HG03460 (cell line): ENCODE results near the gene OFD1.

ENCODE experiments used
- ATAC-seq: cut with Tn5 transposase; IDR thresholded peaks from one replicate; pipeline ENCODE4 v1.9.1; 2021; ENCODE audit not compliant: unreplicated experiment

OFD1 gene

DNA sequence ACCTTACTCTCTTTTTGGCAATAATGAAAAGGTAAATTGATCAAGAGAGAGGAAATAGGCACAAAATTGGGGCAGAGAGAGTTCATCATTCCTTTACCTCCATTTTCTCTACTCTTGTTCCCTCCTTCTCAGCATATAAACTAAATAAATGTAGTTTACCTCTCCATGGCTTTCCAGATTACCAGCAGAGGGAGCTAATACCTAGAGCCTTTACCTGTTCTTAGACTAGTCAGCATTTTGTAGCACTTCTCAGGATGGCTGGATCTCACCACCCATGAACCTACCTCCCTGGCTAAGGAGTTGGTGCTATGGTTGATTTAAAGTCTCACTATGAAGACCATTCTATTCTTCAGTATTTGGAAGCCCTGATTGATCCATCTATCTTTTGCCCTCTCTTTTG lies 15.7 kb downstream of the OFD1 start:
- ATAC-seq, result no peak

DNA sequence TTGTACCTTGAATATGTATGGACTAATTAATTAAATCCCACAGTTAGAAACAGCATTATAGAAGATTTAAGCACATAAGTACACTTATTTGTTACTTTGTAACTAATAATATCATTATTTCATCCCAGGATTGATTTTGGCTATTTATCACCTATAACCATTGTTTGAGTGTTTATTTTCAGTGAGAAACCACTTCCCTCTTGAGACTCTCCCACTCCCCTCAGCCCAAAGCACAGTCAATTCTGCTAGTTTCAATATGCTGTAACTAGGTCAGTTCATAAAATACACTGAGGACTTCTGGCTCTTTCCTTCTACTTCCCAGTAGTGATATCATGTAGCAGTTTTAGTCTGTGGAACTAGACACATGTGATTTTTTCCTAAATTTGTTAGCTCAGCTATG lies 16.3 kb downstream of the OFD1 start:
- no peak for ATAC-seq

DNA sequence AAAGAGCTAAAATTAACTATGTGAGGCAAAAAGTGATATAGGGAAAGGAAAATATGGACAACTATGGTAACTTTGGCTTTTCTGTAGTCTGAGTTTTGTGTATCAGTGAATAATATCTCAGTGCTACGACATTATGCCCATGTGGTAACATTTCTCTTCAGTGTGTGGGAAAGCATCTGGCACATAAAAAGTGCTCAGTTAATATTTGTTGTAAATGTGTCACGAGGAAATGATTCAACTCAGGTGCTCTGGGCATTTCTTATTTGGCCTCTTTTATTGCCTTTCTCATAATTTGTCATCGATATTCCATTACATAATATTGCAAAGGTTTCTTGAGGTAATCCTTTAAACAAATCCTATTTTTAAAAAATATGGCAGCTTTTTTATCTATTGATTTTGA lies 17.6 kb downstream of the OFD1 start:
- ATAC-seq, result no peak

- peak; percentile 57 for ATAC-seq
These were observed 18.1 kb downstream of the OFD1 start for GRCh38 chrX:13752646-13753045.

DNA sequence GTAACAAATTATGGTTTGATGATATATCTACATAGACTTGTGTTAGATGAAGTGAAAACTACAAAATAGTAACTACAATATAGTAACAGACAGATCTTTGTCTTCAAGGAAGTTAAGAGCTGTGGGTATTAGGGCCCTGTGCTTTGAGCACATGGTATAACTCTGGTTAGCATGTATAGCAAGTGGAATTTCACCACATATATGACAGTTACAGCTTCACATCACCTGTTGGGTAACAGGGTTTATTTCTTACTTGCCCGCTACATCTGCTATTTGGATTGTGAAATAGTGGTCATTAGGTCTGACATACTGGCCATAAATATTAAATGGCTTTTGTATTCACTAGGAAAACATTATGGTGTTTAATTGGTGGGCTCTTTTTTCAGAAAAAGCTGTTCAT lies 20.2 kb downstream of the OFD1 start:
- ATAC-seq, result no peak

GRCh38 chrX:13755254-13755653 lies 20.7 kb downstream of the OFD1 start:
- ATAC-seq, result no peak

DNA sequence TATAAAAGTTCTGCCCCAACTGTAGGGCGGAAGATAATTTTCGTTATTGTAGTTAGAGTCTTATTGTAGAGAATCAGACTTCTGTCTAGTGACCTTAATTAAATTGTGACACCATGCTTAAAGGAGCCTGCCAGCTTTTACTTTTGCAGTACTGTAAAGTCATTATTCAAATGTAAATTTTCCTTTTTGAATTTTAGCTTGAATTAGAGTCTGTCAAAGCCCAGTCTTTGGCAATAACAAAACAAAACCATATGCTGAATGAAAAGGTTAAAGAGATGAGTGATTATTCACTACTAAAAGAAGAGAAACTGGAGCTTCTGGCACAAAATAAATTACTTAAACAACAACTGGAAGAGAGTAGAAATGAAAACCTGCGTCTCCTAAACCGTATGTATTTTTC lies 21.8 kb downstream of the OFD1 start:
- ATAC-seq, result no peak

GRCh38 chrX:13759152-13759718 lies 24.7 kb downstream of the OFD1 start:
- ATAC-seq, result peak; percentile 59

DNA sequence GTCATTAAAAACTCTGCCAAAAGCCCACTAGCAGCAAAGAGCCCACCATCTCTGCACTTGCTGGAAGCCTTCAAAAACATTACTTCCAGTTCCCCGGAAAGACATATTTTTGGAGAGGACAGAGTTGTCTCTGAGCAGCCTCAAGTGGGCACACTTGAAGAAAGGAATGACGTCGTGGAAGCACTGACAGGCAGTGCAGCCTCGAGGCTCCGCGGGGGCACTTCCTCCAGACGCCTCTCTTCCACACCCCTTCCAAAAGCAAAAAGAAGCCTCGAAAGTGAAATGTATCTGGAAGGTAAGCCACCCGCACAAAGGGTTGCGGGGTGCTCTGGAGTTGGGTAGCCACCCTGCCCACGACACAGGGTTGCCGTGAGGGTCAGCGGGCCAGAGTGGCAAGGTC lies 25.9 kb downstream of the OFD1 start:
- no peak for ATAC-seq

- peak; percentile 66 for ATAC-seq
These were observed 27.3 kb downstream of the OFD1 start for GRCh38 chrX:13761606-13762414.

GRCh38 chrX:13763489-13763888 lies 28.9 kb downstream of the OFD1 start:
- no peak for ATAC-seq

DNA sequence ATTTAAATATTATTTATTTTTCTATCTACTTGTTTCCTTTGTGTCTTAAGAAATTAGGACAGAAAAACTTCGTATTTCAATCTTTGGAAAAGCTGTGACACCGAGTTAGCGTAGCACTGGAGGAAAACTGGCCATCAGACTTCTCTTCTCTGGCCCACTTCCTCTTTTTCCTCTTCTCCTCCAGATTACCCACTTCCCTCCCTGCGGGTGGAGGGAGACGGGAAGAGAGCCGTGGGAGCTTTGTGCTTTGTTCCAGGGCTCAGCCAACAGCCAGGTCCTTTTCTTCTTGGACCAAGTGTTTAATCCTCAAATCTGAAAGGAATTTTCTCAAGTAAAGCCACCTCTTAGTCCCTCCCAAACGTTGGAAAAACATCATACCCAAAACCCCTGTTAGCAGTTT lies 29.7 kb downstream of the OFD1 start:
- ATAC-seq, result no peak

DNA sequence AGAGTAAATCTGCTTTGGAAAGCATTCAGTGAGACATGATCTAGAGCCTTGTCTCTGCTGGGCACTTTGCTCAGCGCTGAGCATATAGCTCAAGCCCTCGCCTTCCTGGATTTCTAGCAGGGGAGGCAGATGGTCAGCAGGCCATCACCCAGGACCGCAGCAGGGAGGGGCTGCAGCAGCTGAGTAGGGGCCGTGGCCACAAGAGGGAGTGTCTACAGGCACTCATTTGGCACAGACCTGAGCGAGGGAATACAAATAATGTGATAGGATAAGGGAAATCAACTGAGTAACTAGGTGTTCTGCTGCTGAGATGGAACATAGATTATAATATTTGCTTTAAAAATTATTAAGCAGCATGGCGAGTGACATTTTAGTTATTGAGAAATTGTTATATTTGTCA lies 30.2 kb downstream of the OFD1 start:
- ATAC-seq, result no peak

GRCh38 chrX:13768939-13769338 lies 34.4 kb downstream of the OFD1 start:
- ATAC-seq, result no peak

DNA sequence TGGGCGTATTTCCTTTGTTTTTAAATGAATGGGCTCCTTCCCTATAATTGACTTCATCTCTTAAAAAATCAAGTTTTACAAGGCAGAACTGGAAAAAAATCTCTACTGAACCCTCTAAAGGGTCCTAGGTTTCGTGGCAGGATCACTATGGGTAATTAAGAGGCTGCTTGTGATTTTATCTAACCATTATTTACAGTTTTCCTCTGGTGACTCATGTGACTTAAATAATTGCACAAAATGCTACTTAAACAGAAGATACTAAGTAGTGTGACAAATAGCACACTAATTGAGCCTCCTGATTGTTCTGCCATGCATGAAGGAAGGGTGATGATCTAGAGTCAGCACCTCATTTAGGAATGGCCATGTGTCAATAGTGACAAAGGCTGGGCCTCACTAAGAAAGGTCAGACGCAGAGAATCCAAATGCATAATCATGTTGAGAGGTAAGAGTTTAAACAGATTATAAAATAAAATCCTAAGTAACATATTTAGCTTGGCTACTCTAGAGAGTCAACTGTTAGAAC lies 35.5 kb downstream of the OFD1 start:
- ATAC-seq, result no peak

GRCh38 chrX:13774696-13775095 lies 40.1 kb downstream of the OFD1 start:
- no peak for ATAC-seq

DNA sequence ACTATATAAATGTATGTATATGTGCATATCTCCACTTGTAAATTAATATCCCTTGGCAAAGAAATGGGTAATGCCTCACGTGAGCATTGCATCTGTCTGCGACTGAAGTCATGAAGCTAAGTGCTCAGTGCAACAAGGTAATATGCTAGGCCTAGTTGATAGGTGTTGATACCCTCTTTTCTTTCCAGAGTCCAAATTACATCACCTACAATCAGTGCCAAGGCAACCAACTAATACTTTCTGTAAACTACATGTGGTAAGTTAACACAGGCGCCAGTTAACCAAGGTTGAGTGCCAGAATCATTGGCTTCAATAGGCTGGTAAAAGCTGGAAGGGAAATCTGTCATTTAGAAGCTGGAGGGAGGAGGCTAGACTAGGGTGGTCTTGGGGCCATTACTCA lies 41.3 kb downstream of the OFD1 start:
- ATAC-seq, result no peak

- ATAC-seq, result no peak
These were observed 41.8 kb downstream of the OFD1 start for GRCh38 chrX:13776387-13776786.

DNA sequence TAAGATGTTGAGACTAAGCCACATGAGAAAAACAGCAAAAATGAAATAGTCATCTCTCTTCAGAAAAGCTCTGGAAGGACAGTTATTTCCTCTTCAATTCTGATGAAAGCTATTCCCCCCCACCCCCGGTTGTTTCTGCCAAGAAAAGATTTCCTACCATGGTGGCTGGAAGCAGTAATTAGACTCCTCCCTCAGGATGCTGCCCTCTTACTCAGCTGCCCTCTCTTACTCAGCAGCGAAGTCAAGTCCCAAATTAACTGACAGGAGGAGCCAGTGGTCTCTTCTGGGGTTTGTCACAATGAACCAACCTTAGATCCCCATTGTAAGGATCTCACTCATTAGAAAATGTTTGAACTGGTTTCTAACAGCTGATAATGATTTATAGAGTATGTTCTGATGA lies 44.4 kb downstream of the OFD1 start:
- no peak for ATAC-seq

- ATAC-seq, result no peak
These were observed 46.4 kb downstream of the OFD1 start for GRCh38 chrX:13780868-13781427.

DNA sequence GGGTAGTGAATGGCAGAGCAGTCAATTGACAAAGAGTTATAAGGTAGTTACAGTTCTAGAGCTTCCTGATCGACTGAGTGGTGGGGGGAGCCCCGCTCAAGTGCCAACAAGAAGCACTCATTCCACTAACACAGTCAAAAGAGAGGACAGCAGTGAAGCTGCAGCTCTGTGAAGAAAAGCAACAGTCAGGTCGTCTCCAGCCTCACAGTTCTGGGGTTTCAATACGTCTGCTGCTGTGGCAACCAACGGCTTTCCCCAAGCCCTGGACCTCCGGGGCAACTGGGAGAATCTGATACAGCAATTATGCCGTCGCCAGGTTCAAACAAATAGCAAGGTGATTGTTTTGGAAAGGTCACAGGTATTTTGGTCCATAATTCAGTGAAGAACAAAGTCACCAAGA lies 51.5 kb downstream of the OFD1 start:
- ATAC-seq, result no peak
